Spleen (tissue), 11 donors: ENCODE data around the gene FGF22. TPM values are rescaled to one million over a fixed set of nuclear protein-coding genes. Genes with fewer than 3 reads are reported as not detected.
A peak's percentile ranks its signal among the peaks of the same experiment; 100 is the strongest.

Source experiments
- DNase-seq: peaks from one replicate; pipeline ENCODE4 v3.0.0-alpha.2; 2020
- H3K27ac ChIP-seq, 8 donors: fragments of 200-600 bp; sonication (generic) in 7 of 8; 1 replicate in 4 of 8; 2 replicates in 4 of 8; pipeline versions ENCODE4 v1.5.0 to v1.8.0; 2016 to 2021; ENCODE audit warnings: inconsistent platforms in 4 of 8, mild to moderate bottlenecking in 4 of 8, moderate library complexity in 1 of 8
- H3K27me3 ChIP-seq, 7 donors: fragments of 200-600 bp; sonication (generic) in 6 of 7; replicated peaks in 1 of 7; 1 replicate in 4 of 7; 2 replicates in 3 of 7; pipeline versions ENCODE4 v1.5.0 to v1.8.0; 2016 to 2021; ENCODE audit warnings: inconsistent platforms in 3 of 7, mild to moderate bottlenecking in 1 of 7
- H3K36me3 ChIP-seq, 6 donors: fragments of 200-600 bp; sonication (generic) in 5 of 6; 1 replicate in 4 of 6; 2 replicates in 2 of 6; pipeline versions ENCODE4 v1.5.0 to v1.8.0; 2016 to 2021; ENCODE audit warnings: inconsistent platforms in 2 of 6
- H3K4me1 ChIP-seq, 6 donors: fragments of 200-600 bp; sonication (generic) in 5 of 6; 1 replicate in 3 of 6; 2 replicates in 3 of 6; pipeline versions ENCODE4 v1.5.0 to v1.8.0; 2016 to 2021; ENCODE audit warnings: inconsistent platforms in 3 of 6
- H3K4me3 ChIP-seq, 8 donors: fragments of 200-600 bp; sonication (generic) in 7 of 8; 1 replicate in 4 of 8; 2 replicates in 4 of 8; pipeline versions ENCODE4 v1.5.0 to v1.8.0; 2016 to 2021; ENCODE audit warnings: inconsistent platforms in 4 of 8, mild to moderate bottlenecking in 4 of 8, moderate library complexity in 2 of 8
- H3K9me3 ChIP-seq, 8 donors: fragments of 200-600 bp; sonication (generic) in 7 of 8; 1 replicate in 4 of 8; 2 replicates in 4 of 8; pipeline versions ENCODE4 v1.5.0 to v1.8.0; 2016 to 2021; ENCODE audit warnings: inconsistent platforms in 4 of 8
- POLR2A ChIP-seq, 3 donors: fragments of 450-650 bp; IDR thresholded peaks; one replicate each; pipeline ENCODE4 v1.5.1; 2017; ENCODE audit warnings: antibody characterized with exemption in 3 of 3, mild to moderate bottlenecking in 1 of 3
- POLR2AphosphoS5 ChIP-seq, 3 donors: sonication (generic); formaldehyde crosslinking; IDR thresholded peaks; one replicate each; pipeline ENCODE4 v1.5.1; 2017; ENCODE audit warnings: antibody characterized with exemption in 3 of 3
- WGBS, 5 donors: extraction: QIAGEN DNeasy Blood & Tissue Kit in 3 of 5; methylation state at CpG; one replicate each; pipeline versions ENCODE4 v1.1.5 to v1.1.7; 2013 to 2018; 5-methylcytosine and 5-hydroxymethylcytosine counted together
- intact Hi-C: fragments of 100-400 bp; cut with DNase I; formaldehyde crosslinking; loops from one replicate; pipeline ENCODE4 v1.15.0; 2023; ENCODE audit warnings: low total_unique reads
- polyA plus RNA-seq, 3 donors: library from polyadenylated mRNA; stranded (reverse); fragments of 200-250 nt; gene quantifications; one replicate each; pipeline ENCODE4 v1.2.1, GENCODE V29; 2013
- total RNA-seq, 7 donors: library from RNA; depleted of rRNA in 3 of 7; stranded (reverse); fragments of >200 nt in 3 of 7; fragmentation: NEBNext Ultra II Directional in 4 of 7; extraction: Animal tissue kit (Norgen Biotek cat#: 25700) in 4 of 7; gene quantifications; one replicate each; pipeline versions ENCODE4 v1.1.0 to v1.2.1, GENCODE V29; 2016 to 2021
- TF ChIP-seq, protein P1 (sequence below), 11 experiments: fragments of 200-600 bp in 7 of 11; fragments of 450-650 bp in 4 of 11; sonication (generic) in 4 of 11; IDR thresholded peaks in 8 of 11; conservative IDR thresholded peaks in 3 of 11; 1 replicate in 7 of 11; 2 replicates in 4 of 11; pipeline versions ENCODE4 v1.4.0 to v1.8.0; 2016 to 2021; ENCODE audit warnings: antibody characterized with exemption in 11 of 11, inconsistent platforms in 4 of 11, mild to moderate bottlenecking in 1 of 11
- donor health status: healthy with polysubstance abuse.
- donor health status: DM: no; HTN: no; CAD: no; lungs with moderate emphysema.
- donor health status: DM: no; HTN: no; CAD: no.
- donor health status: Bipolar disorder and iron deficiency.
- donor health status: healthy.
- donor health status: DM: no; HTN: no; CAD: no.
- donor health status: DM: yes; HTN: yes; CAD: no.

Gene FGF22
- total and polyA plus RNA-seq, 10 donors = 0.10 to 0.61 (median 0.23) TPM; not detected in 6

DNA sequence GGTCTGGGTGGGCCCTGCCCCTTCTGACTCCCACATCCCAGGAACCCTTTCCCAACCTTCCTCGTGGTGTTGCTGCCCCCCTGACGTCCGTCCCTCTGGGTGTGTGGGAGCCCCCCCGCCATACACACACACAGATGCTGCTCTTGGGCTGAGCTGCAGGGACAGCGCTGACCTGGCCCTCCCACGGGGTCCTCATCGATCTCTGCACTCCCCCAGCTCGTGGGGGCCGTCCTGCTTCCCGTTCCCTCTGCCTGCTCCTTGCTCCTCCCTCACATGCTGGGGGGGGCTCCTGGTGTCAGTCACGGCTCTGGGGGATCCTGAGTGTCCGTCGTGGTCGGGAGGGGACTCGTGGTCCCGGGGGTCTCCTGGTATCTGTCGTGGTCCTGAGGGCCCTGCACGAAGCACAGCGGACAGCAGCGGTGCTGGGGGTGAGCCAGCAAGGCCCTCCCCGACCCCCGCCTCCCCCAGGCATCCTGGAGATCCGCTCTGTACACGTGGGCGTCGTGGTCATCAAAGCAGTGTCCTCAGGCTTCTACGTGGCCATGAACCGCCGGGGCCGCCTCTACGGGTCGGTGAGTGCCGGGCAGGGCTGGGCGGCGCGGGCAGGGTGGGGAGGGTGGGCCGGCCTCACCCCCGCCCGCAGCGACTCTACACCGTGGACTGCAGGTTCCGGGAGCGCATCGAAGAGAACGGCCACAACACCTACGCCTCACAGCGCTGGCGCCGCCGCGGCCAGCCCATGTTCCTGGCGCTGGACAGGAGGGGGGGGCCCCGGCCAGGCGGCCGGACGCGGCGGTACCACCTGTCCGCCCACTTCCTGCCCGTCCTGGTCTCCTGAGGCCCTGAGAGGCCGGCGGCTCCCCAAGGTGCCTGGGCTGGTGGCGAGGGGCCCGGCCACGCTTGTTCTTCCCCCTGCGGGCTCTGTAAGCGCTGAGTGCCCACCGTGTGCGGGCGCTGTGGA lies 3.4 kb downstream of the FGF22 start:
- 66 to 84% (median 79%) methylated on average over 15 to 70 of the region's 70 CpGs for WGBS, 5 donors

DNA sequence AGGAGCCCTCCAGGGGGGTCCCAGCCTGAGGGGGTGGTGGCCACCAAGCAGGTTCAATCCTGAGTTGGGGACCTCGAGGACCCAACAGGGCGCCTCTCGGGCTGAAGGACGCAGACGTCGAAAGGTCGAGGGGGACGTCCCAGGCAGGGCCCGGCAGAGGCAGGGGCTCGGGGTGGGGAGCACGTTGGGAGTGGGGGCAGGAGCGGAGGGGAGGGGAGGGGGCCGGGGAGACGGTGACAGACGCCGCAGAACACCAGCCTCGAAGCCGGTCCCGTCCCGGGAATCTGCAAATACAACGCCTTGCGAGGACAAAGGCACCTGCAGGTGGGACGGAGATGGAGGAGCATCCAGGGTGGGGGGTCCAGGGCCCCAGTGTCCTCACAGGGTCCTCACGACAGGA lies 4.1 kb downstream of the FGF22 start:
- DNase-seq = no peak
- no peak overlapping the region for H3K4me3 ChIP-seq
- H3K4me1 ChIP-seq = peaks cover 6 to 23% (median 14%) of the 10 kb centered on the region in 6 donors
- intact Hi-C loops = no loop called here
- no peaks in the 10 kb centered on the region for H3K9me3 ChIP-seq
- TF ChIP-seq POLR2AphosphoS5 (IDR thresholded peaks at IDR 0.05) = no peak
- TF ChIP-seq, protein P1, sequence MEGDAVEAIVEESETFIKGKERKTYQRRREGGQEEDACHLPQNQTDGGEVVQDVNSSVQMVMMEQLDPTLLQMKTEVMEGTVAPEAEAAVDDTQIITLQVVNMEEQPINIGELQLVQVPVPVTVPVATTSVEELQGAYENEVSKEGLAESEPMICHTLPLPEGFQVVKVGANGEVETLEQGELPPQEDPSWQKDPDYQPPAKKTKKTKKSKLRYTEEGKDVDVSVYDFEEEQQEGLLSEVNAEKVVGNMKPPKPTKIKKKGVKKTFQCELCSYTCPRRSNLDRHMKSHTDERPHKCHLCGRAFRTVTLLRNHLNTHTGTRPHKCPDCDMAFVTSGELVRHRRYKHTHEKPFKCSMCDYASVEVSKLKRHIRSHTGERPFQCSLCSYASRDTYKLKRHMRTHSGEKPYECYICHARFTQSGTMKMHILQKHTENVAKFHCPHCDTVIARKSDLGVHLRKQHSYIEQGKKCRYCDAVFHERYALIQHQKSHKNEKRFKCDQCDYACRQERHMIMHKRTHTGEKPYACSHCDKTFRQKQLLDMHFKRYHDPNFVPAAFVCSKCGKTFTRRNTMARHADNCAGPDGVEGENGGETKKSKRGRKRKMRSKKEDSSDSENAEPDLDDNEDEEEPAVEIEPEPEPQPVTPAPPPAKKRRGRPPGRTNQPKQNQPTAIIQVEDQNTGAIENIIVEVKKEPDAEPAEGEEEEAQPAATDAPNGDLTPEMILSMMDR (IDR thresholded peaks at IDR 0.05 in 8 of 11, conservative IDR thresholded peaks at IDR 0.05 in 3 of 11) = no peak
- H3K27ac ChIP-seq = no peak overlapping the region
- peaks cover 0 to 11% (median 0%) of the 10 kb centered on the region in 7 donors for H3K27me3 ChIP-seq
- H3K36me3 ChIP-seq = peaks cover 0 to 58% (median 40%) of the 10 kb centered on the region in 6 donors
- WGBS, 5 donors = 90 to 93% (median 90%) methylated on average over 21 to 24 of the region's 24 CpGs

More for the DNA sequence above, 3.4 kb downstream of the FGF22 start:
- DNase-seq = no peak
- intact Hi-C loops = no loop called here
- H3K4me3 ChIP-seq = no peak overlapping the region
- H3K27ac ChIP-seq = no peak overlapping the region
- H3K4me1 ChIP-seq = peaks cover 9 to 29% (median 18%) of the 10 kb centered on the region in 6 donors
- peaks cover 0 to 51% (median 34%) of the 10 kb centered on the region in 6 donors for H3K36me3 ChIP-seq
- peaks cover 0 to 14% (median 0%) of the 10 kb centered on the region in 7 donors for H3K27me3 ChIP-seq
- TF ChIP-seq, protein P1 (IDR thresholded peaks at IDR 0.05 in 8 of 11, conservative IDR thresholded peaks at IDR 0.05 in 3 of 11) = no peak
- peak in 2 of 3 donors; percentile 25 to 60 for TF ChIP-seq POLR2AphosphoS5 (IDR thresholded peaks at IDR 0.05)
- no peaks in the 10 kb centered on the region for H3K9me3 ChIP-seq

DNA sequence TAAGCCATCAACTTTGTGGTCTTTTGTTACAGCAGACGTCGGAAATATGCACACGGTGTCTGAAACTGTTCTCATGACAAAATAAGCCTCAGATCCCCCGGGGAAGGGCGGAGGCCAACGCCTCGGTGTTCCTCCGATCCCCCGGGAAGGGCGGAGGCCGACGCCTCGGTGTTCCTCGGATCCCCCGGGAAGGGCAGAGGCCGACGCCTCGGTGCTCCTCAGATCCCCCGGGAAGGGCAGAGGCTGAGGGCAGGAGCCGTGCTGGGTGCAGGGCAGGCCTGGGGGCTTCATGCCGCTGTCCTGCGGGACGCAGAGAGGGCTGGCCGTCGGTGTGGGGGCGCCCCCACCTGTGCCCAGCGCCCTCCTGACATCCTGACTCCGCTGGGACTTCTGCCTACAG lies 4.7 kb downstream of the FGF22 start:
- H3K27me3 ChIP-seq = peaks cover 0 to 6% (median 0%) of the 10 kb centered on the region in 7 donors
- no peak overlapping the region for H3K4me3 ChIP-seq
- no peak for DNase-seq
- TF ChIP-seq, protein P1 (IDR thresholded peaks at IDR 0.05 in 8 of 11, conservative IDR thresholded peaks at IDR 0.05 in 3 of 11) = no peak
- TF ChIP-seq POLR2AphosphoS5 (IDR thresholded peaks at IDR 0.05) (peak in 1 of 3 donors; percentile 44), POLR2A (IDR thresholded peaks at IDR 0.05) (no peak)
- intact Hi-C loops = no loop called here
- no peaks in the 10 kb centered on the region for H3K9me3 ChIP-seq
- H3K36me3 ChIP-seq = peaks cover 0 to 64% (median 47%) of the 10 kb centered on the region in 6 donors
- no peak overlapping the region for H3K27ac ChIP-seq
- WGBS, 5 donors = 79 to 92% (median 83%) methylated on average over 14 to 28 of the region's 28 CpGs
- H3K4me1 ChIP-seq = peaks cover under 1 to 17% (median 8%) of the 10 kb centered on the region in 6 donors

DNA sequence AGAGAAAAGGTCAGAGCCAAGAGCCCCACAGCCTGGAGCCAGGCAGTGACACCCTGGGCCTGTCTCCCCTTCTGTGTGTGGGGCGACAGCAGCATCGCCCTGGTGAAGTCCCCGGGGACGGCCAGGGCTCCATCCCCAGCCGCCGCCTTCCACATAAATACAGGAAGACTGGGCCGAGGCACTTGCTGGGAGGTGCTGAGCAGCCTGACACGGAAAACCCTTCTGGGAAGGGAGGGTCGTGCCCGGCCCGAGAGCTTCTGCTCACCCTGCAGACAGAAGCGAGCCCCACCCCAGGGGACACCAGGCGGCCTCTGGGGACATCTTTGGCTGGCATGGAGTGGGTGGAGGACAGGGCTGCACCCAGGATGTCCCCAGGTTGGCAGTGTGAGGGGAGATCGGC lies 5.1 kb downstream of the FGF22 start:
- Histone ChIP-seq H3K27me3 (peaks cover 0 to 6% (median 0%) of the 10 kb centered on the region in 7 donors), H3K36me3 (peaks cover 0 to 68% (median 50%) of the 10 kb centered on the region in 6 donors), H3K4me3 (no peak overlapping the region), H3K27ac (no peak overlapping the region), H3K4me1 (peaks cover 0 to 16% (median 6%) of the 10 kb centered on the region in 6 donors), H3K9me3 (no peaks in the 10 kb centered on the region)
- DNase-seq = peak; percentile 61
- intact Hi-C loops = no loop called here
- peak in 1 of 3 donors; percentile 20 for TF ChIP-seq POLR2AphosphoS5 (IDR thresholded peaks at IDR 0.05)
- TF ChIP-seq, protein P1 (IDR thresholded peaks at IDR 0.05 in 8 of 11, conservative IDR thresholded peaks at IDR 0.05 in 3 of 11) = no peak
- 79 to 90% (median 81%) methylated on average over 7 to 14 of the region's 14 CpGs for WGBS, 5 donors
